DND-41 (cell line): Measurements from ENCODE around the gene TP73.

Experiments used
- ATAC-seq: fragments of 200-7000 bp; cut with Tn5 transposase; 3 replicates; pipeline ENCODE4 v1.9.1; 2021; ENCODE audit warnings: low read depth; ENCODE audit not compliant: insufficient read depth
- DNase-seq: peaks from one replicate; pipeline ENCODE4 v3.0.0-alpha.2; 2020
- H2AFZ ChIP-seq: 2 replicates; pipeline ENCODE4 v1.6.0; 2012; ENCODE audit warnings: low read depth, low read length
- H3K27ac ChIP-seq: 2 replicates; pipeline ENCODE4 v1.5.1; 2012; ENCODE audit warnings: low read length, inconsistent platforms
- H3K27me3 ChIP-seq: fragments of 200-600 bp; sonication (generic); 2 replicates; pipeline ENCODE4 v1.6.0; 2012; ENCODE audit warnings: low read length, mild to moderate bottlenecking, inconsistent platforms; ENCODE audit not compliant: insufficient read depth, poor library complexity
- H3K36me3 ChIP-seq: 2 replicates; pipeline ENCODE4 v1.5.1; 2012; ENCODE audit warnings: low read length, inconsistent platforms; ENCODE audit not compliant: insufficient read depth
- H3K4me1 ChIP-seq: 2 replicates; pipeline ENCODE4 v1.5.1; 2012; ENCODE audit warnings: mild to moderate bottlenecking, low read length; ENCODE audit not compliant: insufficient read depth
- H3K4me2 ChIP-seq: 2 replicates; pipeline ENCODE4 v1.6.0; 2012; ENCODE audit warnings: mild to moderate bottlenecking, moderate library complexity, low read length, inconsistent platforms; ENCODE audit not compliant: insufficient read depth
- H3K4me3 ChIP-seq, 2 experiments: fragments of 200-600 bp in 1 of 2; shearing (Covaris generic) in 1 of 2; 2 replicates each; pipeline ENCODE4 v1.5.1; 2012 to 2016; ENCODE audit warnings: inconsistent platforms in 2 of 2, low read length in 2 of 2, mild to moderate bottlenecking in 2 of 2, low read depth in 1 of 2, moderate library complexity in 1 of 2
- H3K79me2 ChIP-seq: 2 replicates; pipeline ENCODE4 v1.6.0; 2012; ENCODE audit warnings: low read length, inconsistent platforms; ENCODE audit not compliant: insufficient read depth
- H3K9ac ChIP-seq: 2 replicates; pipeline ENCODE4 v1.6.0; 2012; ENCODE audit warnings: low read depth, mild to moderate bottlenecking, inconsistent platforms, low read length, moderate library complexity
- H3K9me3 ChIP-seq: 2 replicates; pipeline ENCODE4 v1.5.1; 2012; ENCODE audit warnings: low read length, moderate library complexity, mild to moderate bottlenecking, inconsistent platforms; ENCODE audit not compliant: insufficient read depth, severe bottlenecking
- H4K20me1 ChIP-seq: 2 replicates; pipeline ENCODE4 v1.6.0; 2012; ENCODE audit warnings: low read length; ENCODE audit not compliant: insufficient read depth
- EZH2 ChIP-seq: IDR thresholded peaks from 3 replicates; pipeline ENCODE4 v1.6.1; 2012; ENCODE audit warnings: borderline replicate concordance, low read depth, mild to moderate bottlenecking, moderate library complexity, low read length, inconsistent platforms; ENCODE audit not compliant: severe bottlenecking
- TF ChIP-seq, protein P1 (sequence below): IDR thresholded peaks from 2 replicates; pipeline ENCODE4 v1.5.1; 2012; ENCODE audit warnings: borderline replicate concordance, low read length, moderate library complexity, mild to moderate bottlenecking; ENCODE audit not compliant: poor library complexity, severe bottlenecking; ENCODE audit errors: extremely low read depth

Gene TP73

DNA sequence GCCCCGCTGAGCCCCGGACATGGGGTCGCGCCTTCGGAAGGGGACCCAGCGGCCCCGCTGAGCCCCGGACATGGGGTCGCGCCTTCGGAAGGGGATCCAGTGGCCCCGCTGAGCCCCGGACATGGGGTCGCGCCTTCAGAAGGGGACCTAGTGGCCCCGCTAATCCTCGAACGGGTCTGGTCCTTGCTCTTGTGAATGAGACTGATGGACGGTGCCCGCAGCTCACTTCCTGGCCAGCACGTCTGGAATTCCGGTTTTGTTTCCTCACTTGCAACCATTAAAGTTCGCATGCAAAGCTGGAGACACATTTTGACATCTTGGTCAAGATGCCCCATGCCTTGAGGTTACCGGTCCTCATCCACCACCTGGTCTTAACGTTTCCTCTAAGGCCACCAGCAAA is 8.0 kb upstream of the TP73 start:
- TF ChIP-seq, protein P1, sequence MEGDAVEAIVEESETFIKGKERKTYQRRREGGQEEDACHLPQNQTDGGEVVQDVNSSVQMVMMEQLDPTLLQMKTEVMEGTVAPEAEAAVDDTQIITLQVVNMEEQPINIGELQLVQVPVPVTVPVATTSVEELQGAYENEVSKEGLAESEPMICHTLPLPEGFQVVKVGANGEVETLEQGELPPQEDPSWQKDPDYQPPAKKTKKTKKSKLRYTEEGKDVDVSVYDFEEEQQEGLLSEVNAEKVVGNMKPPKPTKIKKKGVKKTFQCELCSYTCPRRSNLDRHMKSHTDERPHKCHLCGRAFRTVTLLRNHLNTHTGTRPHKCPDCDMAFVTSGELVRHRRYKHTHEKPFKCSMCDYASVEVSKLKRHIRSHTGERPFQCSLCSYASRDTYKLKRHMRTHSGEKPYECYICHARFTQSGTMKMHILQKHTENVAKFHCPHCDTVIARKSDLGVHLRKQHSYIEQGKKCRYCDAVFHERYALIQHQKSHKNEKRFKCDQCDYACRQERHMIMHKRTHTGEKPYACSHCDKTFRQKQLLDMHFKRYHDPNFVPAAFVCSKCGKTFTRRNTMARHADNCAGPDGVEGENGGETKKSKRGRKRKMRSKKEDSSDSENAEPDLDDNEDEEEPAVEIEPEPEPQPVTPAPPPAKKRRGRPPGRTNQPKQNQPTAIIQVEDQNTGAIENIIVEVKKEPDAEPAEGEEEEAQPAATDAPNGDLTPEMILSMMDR, result no peak
- TF ChIP-seq EZH2, result no peak
- ATAC-seq, result no peak

DNA sequence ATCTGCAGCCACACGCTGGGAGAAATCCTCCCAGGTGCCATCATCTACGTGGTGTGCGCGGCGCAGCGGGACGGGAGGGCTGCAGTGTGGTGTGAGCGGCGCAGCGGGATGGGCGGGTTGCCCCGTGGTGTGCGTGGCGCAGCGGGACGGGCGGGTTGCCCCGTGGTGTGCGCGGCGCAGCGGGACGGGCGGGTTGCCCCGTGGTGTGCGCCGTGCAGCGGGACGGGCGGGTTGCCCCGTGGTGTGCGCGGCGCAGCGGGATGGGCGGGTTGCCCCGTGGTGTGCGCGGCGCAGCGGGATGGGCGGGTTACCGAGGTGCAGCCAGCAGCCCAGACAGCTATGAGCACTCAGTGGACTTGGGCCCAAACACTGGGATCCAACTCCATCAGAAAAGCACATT is 7.1 kb upstream of the TP73 start:
- peaks cover 20% of the 10 kb centered on the region for H3K4me1 ChIP-seq
- peaks cover 65% of the 10 kb centered on the region for H3K79me2 ChIP-seq
- H3K9ac ChIP-seq, result no peak overlapping the region
- H3K4me2 ChIP-seq, result no peak overlapping the region
- ATAC-seq (no peak), DNase-seq (no peak)
- no peak for TF ChIP-seq EZH2
- TF ChIP-seq, protein P1, result no peak
- no peak overlapping the region for H3K27ac ChIP-seq
- no peaks in the 10 kb centered on the region for H3K9me3 ChIP-seq
- no peak overlapping the region for H3K4me3 ChIP-seq
- peaks cover 67% of the 10 kb centered on the region for H3K36me3 ChIP-seq
- no peaks in the 10 kb centered on the region for H3K27me3 ChIP-seq
- H2AFZ ChIP-seq, result no peak overlapping the region
- H4K20me1 ChIP-seq, result peaks cover 16% of the 10 kb centered on the region; the same call in 1 of the 2 replicates

More for the DNA sequence above, 8.0 kb upstream of the TP73 start:
- Histone ChIP-seq H3K27ac (no peak overlapping the region), H3K9me3 (no peaks in the 10 kb centered on the region), H4K20me1 (peaks cover 24% of the 10 kb centered on the region; the same call in 1 of the 2 replicates), H3K27me3 (no peaks in the 10 kb centered on the region), H3K79me2 (peaks cover 59% of the 10 kb centered on the region), H3K4me3 (no peak overlapping the region), H3K4me1 (peaks cover 15% of the 10 kb centered on the region), H3K4me2 (no peak overlapping the region), H3K36me3 (peaks cover 73% of the 10 kb centered on the region), H3K9ac (no peak overlapping the region), H2AFZ (no peak overlapping the region)
- no peak for DNase-seq

DNA sequence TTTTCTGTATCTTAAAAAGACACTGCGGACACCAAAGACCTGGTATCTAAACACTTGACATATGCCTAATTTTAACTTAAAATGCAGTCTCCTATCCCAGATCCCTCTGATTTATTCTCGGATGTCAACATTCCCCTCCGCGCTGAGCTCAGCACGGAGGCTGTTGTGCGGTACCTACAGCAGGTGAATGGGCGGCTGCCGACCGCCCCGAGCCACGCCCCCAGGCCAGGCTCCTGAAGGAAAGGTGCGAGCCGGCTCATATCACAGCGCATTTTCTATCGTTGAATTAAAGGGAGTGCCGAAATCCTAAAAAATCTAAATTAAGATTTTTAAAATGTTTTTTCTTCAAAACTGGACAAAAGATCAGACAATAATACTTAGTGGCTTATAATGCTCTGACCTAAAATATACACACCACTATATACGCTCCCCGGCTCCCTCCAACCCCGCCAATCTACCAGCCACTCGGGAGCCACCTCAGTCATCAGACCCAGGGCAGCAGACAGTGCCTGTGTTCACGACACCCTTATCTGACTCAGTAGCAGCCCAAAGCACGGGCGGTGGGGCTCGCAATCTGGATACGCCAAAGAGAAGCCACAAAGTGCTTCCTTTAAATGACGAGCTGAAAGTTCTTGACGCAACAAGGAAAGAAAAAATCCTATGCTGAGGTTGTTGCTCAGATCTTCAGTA is 6.5 kb upstream of the TP73 start:
- no peaks in the 10 kb centered on the region for H3K9me3 ChIP-seq
- TF ChIP-seq EZH2, result no peak
- TF ChIP-seq, protein P1, result no peak
- no peak for ATAC-seq
- peaks cover 65% of the 10 kb centered on the region for H3K79me2 ChIP-seq
- H3K27ac ChIP-seq, result no peak overlapping the region
- DNase-seq, result no peak
- H3K4me2 ChIP-seq, result no peak overlapping the region
- H3K36me3 ChIP-seq, result peaks cover 67% of the 10 kb centered on the region
- no peak overlapping the region for H2AFZ ChIP-seq
- peaks cover 26% of the 10 kb centered on the region for H3K4me1 ChIP-seq
- no peak overlapping the region for H3K9ac ChIP-seq
- no peaks in the 10 kb centered on the region for H3K27me3 ChIP-seq
- no peak overlapping the region for H3K4me3 ChIP-seq
- H4K20me1 ChIP-seq, result peaks cover 16% of the 10 kb centered on the region; the same call in 1 of the 2 replicates

DNA sequence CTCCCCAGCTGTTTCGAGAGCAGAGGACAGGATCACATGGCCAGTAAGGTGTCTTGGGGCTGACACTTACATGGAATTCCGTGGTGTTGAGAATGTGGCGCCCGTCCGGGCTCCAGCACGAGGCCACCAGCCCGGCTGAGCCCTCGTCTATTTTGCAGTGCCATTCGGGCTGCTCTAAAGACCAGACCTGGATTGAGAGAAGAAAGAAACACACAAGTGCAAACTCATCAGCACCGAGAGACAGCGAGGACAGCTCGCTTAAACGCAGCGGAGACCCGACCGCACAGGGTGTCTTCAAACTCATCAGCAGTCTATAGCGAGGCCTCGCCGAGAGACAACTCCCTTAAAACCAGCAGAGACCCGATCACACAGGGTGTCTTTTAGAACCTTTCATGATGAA is 5.7 kb upstream of the TP73 start:
- Histone ChIP-seq H3K27ac (no peak overlapping the region), H3K79me2 (peaks cover 67% of the 10 kb centered on the region), H4K20me1 (peaks cover 11% of the 10 kb centered on the region; the same call in 1 of the 2 replicates), H3K4me3 (no peak overlapping the region), H2AFZ (no peak overlapping the region), H3K9me3 (no peaks in the 10 kb centered on the region), H3K4me2 (no peak overlapping the region), H3K9ac (no peak overlapping the region), H3K27me3 (no peaks in the 10 kb centered on the region), H3K36me3 (peaks cover 59% of the 10 kb centered on the region), H3K4me1 (peaks cover 34% of the 10 kb centered on the region)
- DNase-seq (no peak), ATAC-seq (no peak)
- no peak for TF ChIP-seq EZH2
- TF ChIP-seq, protein P1, result no peak
